Large intestine (tissue), 3 donors: Measurements from ENCODE around the gene TEX26. TPM values are rescaled to one million over a fixed set of nuclear protein-coding genes. Genes with fewer than 3 reads are reported as not detected.
"Not testable (repeated sequence)": the region's sequence is repeated elsewhere in the genome, so short reads cannot be mapped to it uniquely, and the experiment has no call there.

ENCODE experiments used
- DNase-seq, 2 donors: peaks; one replicate each; pipeline versions ENCODE4 v3.0.0 to v3.0.0-alpha.2; 2013
- H3K27ac ChIP-seq: one replicate; pipeline ENCODE4 v1.5.1; 2013; ENCODE audit warnings: low read length
- H3K27me3 ChIP-seq: 2 replicates; pipeline ENCODE4 v1.6.1; 2013; ENCODE audit warnings: low read length; ENCODE audit not compliant: control insufficient read depth, insufficient read depth
- H3K36me3 ChIP-seq: 2 replicates; pipeline ENCODE4 v1.6.1; 2013; ENCODE audit warnings: low read length; ENCODE audit not compliant: control insufficient read depth, insufficient read depth
- H3K4me1 ChIP-seq: one replicate; pipeline ENCODE4 v1.6.1; 2013; ENCODE audit warnings: low read length; ENCODE audit not compliant: control insufficient read depth, insufficient read depth
- H3K4me3 ChIP-seq: one replicate; pipeline ENCODE4 v1.5.1; 2013; ENCODE audit warnings: low read length
- H3K9me3 ChIP-seq: one replicate; pipeline ENCODE4 v1.6.1; 2013; ENCODE audit warnings: mild to moderate bottlenecking, low read depth, low read length, moderate library complexity; ENCODE audit not compliant: control insufficient read depth
- WGBS: methylation state at CpG from one replicate; pipeline ENCODE4 v1.1.5; 2013; ENCODE audit warnings: low lambda C conversion rate; ENCODE audit not compliant: insufficient coverage; 5-methylcytosine and 5-hydroxymethylcytosine counted together
- polyA plus RNA-seq: library from polyadenylated mRNA; unstranded; fragments of 120-200 nt; gene quantifications from one replicate; pipeline ENCODE4 v1.2.1, GENCODE V29; 2013

Gene TEX26
- polyA plus RNA-seq, 1 donor: 0.12 TPM

- 88% methylated on average over 3 of the region's 6 CpGs for WGBS
- Histone ChIP-seq H3K27me3 (peaks cover 20% of the 10 kb centered on the region), H3K4me1 (no peaks in the 10 kb centered on the region), H3K36me3 (no peaks in the 10 kb centered on the region), H3K4me3 (no peak overlapping the region), H3K9me3 (no peaks in the 10 kb centered on the region), H3K27ac (no peak overlapping the region)
- no peak for DNase-seq
Measured at GRCh38 chr13:30918662-30919405, 13.6 kb upstream of the TEX26 start.

- Histone ChIP-seq H3K9me3 (no peaks in the 10 kb centered on the region), H3K27me3 (peaks cover 16% of the 10 kb centered on the region), H3K36me3 (no peaks in the 10 kb centered on the region), H3K4me1 (no peaks in the 10 kb centered on the region), H3K4me3 (no peak overlapping the region), H3K27ac (no peak overlapping the region)
- no peak for DNase-seq
- no CpG with 5 or more reads among the region's 5 CpGs for WGBS
Measured at GRCh38 chr13:30920162-30920909, 12.1 kb upstream of the TEX26 start.

- H3K36me3 ChIP-seq: no peaks in the 10 kb centered on the region
- H3K4me3 ChIP-seq: no peak overlapping the region
- H3K4me1 ChIP-seq: no peaks in the 10 kb centered on the region
- no peak for DNase-seq
- WGBS: no CpG with 5 or more reads among the region's 1 CpG
- no peak overlapping the region for H3K27ac ChIP-seq
- no peaks in the 10 kb centered on the region for H3K9me3 ChIP-seq
- H3K27me3 ChIP-seq: peaks cover 8% of the 10 kb centered on the region
Measured at GRCh38 chr13:30923418-30923817, 9.0 kb upstream of the TEX26 start.

GRCh38 chr13:30924721-30925120 is 7.7 kb upstream of the TEX26 start:
- peaks cover 8% of the 10 kb centered on the region for H3K27me3 ChIP-seq
- no peak overlapping the region for H3K4me3 ChIP-seq
- 86% methylated on average over 1 of the region's 3 CpGs for WGBS
- H3K36me3 ChIP-seq: no peaks in the 10 kb centered on the region
- no peaks in the 10 kb centered on the region for H3K9me3 ChIP-seq
- H3K4me1 ChIP-seq: no peaks in the 10 kb centered on the region
- H3K27ac ChIP-seq: no peak overlapping the region
- no peak for DNase-seq

DNA sequence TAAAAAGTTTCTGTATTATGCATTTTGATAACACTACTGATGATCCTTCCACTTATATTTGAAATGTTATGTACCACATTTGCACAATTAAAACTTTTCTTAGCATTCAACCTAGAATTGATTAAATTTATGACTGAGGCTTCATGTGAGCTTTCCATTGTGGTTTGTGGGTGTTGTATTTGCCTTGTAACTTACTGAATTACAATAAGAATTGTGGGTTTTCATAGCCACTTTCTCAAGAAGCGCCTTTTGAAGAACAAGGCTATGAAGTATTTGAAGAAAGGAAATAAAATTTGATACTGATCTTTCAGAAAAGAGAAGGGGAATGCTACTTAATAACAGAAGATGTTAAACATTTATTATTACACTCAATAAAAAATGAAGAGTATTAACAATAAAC is 7.0 kb upstream of the TEX26 start:
- Histone ChIP-seq H3K9me3 (no peaks in the 10 kb centered on the region), H3K36me3 (no peaks in the 10 kb centered on the region), H3K4me1 (no peaks in the 10 kb centered on the region), H3K27me3 (peaks cover 13% of the 10 kb centered on the region), H3K27ac (no peak overlapping the region), H3K4me3 (no peak overlapping the region)
- DNase-seq: no peak
- no CpG with 5 or more reads among the region's 1 CpG for WGBS

GRCh38 chr13:30926781-30927180 is 5.7 kb upstream of the TEX26 start:
- no peaks in the 10 kb centered on the region for H3K9me3 ChIP-seq
- H3K36me3 ChIP-seq: no peaks in the 10 kb centered on the region
- no peak overlapping the region for H3K27ac ChIP-seq
- H3K4me1 ChIP-seq: no peaks in the 10 kb centered on the region
- peaks cover 20% of the 10 kb centered on the region for H3K27me3 ChIP-seq
- DNase-seq: no peak
- no peak overlapping the region for H3K4me3 ChIP-seq
- WGBS: no CpG with 5 or more reads among the region's 3 CpGs

DNA sequence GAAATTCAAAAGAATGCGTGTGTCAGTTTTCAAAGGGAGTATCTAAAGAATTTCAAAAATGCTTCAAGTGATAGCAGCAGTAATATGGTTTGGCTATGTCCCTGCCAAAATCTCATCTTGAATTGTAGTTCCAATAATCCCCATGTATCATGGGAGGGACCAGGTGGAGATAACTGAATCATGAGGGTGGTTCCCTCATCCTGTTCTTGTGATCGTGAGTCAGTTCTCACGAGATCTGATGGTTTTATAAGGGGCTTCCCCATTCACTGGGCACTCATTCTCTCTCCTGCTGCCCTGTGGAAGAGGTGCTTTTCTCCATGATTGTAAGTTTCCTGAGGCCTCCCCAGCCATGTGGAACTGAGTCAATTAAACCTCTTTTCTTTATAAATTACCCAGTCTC is 5.3 kb upstream of the TEX26 start:
- H3K27ac ChIP-seq, H3K4me3 ChIP-seq, H3K4me1 ChIP-seq, DNase-seq, H3K36me3 ChIP-seq, H3K9me3 ChIP-seq: not testable (repeated sequence)
- WGBS: no CpG with 5 or more reads among the region's 3 CpGs
- peaks cover 24% of the 10 kb centered on the region for H3K27me3 ChIP-seq

- DNase-seq: no peak
- Histone ChIP-seq H3K27ac (no peak overlapping the region), H3K27me3 (peaks cover 26% of the 10 kb centered on the region), H3K4me1 (no peaks in the 10 kb centered on the region), H3K9me3 (peaks cover 2% of the 10 kb centered on the region), H3K36me3 (no peaks in the 10 kb centered on the region), H3K4me3 (no peak overlapping the region)
- WGBS: no CpG with 5 or more reads among the region's 1 CpG
Measured at GRCh38 chr13:30927595-30927994, 4.9 kb upstream of the TEX26 start.

DNA sequence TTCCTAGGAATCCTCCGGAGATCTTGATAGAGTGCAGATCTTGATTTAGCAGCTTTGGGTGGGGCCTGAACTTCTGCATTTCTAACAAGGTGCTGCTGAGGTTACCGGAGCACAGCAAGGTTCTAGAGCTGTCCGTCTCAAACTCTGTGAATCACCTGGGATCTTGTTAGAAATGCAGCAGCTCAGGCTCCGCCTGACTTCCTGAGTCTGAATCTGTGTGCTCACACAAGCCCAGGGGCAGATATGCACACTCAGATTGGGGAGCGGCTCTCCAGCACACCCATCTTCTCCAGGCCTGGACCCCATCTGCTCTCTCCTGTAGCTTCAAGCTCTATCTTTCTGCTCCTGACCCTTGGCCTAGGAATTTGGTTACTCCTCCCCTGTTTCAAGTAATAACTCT is 3.5 kb upstream of the TEX26 start:
- no peaks in the 10 kb centered on the region for H3K36me3 ChIP-seq
- no peak overlapping the region for H3K27ac ChIP-seq
- no peak for DNase-seq
- H3K9me3 ChIP-seq: peaks cover 2% of the 10 kb centered on the region
- no peaks in the 10 kb centered on the region for H3K4me1 ChIP-seq
- H3K4me3 ChIP-seq: no peak overlapping the region
- peaks cover 35% of the 10 kb centered on the region for H3K27me3 ChIP-seq
- WGBS: no CpG with 5 or more reads among the region's 5 CpGs

DNA sequence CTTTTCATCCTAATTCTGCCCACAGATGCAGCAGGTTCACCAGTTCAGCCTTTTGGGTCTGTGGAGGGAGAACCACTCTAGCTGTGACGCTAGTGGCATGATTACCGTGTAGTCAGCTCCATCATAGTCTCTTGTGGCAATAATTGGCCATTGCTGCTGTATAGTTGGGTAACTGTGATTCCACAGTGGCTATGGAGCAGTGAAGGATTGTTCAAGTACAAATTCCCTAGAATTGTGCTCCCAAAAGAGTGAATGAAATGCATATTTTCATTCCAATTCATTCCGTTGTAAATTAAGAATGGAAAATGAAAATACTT is 856 bp downstream of the TEX26 start:
- H3K36me3 ChIP-seq: no peaks in the 10 kb centered on the region
- H3K4me1 ChIP-seq: no peaks in the 10 kb centered on the region
- DNase-seq: no peak
- peaks cover 2% of the 10 kb centered on the region for H3K9me3 ChIP-seq
- H3K4me3 ChIP-seq: no peak overlapping the region
- 92% methylated on average over 1 of the region's 3 CpGs for WGBS
- no peak overlapping the region for H3K27ac ChIP-seq
- peaks cover 38% of the 10 kb centered on the region for H3K27me3 ChIP-seq

- Histone ChIP-seq H3K27me3 (peaks cover 36% of the 10 kb centered on the region), H3K9me3 (peaks cover 2% of the 10 kb centered on the region), H3K4me1 (no peaks in the 10 kb centered on the region), H3K36me3 (no peaks in the 10 kb centered on the region), H3K27ac (no peak overlapping the region), H3K4me3 (no peak overlapping the region)
- no peak for DNase-seq
- WGBS: no CpG with 5 or more reads among the region's 6 CpGs
Measured at GRCh38 chr13:30934381-30934780, 1.9 kb downstream of the TEX26 start.
